ENCODE data around the gene RELA.

Gene RELA

DNA sequence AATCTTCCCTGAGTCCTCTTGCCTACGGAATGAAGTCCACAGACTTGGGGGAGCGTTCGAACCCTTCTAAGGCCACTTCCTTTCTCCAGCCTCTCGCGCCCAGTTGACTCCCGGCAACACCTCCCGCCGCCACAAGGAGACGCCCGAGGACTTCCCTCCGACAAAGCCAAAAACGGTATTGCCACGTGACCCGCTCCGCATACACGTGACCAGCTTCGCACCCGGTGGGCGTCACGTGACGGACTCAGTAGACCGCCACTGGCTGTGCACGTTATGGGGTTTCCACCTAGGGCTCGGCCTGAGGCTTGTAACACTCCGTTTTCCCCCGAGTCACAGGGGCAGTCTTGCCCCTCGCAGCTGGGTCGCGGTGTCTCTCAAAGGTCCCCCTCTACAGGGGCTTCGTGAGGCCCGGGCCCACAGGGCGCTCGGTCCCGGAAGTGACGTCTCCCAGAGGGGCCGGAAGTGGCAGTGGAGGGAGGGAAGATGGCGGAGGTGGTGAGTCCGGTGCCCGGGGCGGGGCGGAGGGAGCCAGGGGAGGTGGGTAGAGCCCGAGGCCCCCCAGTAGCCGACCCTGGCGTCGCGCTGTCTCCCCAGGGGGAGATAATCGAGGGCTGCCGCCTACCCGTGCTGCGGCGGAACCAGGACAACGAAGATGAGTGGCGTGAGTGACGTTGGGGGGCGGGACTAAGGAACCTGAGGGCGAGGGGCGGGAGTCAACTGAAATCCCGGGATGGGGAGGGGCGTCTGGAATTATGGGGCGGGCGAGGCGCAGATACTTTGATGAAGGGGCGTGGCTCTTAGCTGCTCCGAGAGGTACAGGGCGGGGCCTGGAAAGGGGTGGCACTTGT, 49.3 kb upstream of the RELA start, which contains the start of gene KAT5 (continued):
- TF ChIP-seq, protein P1, sequence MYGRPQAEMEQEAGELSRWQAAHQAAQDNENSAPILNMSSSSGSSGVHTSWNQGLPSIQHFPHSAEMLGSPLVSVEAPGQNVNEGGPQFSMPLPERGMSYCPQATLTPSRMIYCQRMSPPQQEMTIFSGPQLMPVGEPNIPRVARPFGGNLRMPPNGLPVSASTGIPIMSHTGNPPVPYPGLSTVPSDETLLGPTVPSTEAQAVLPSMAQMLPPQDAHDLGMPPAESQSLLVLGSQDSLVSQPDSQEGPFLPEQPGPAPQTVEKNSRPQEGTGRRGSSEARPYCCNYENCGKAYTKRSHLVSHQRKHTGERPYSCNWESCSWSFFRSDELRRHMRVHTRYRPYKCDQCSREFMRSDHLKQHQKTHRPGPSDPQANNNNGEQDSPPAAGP (tag by site-specific recombination; IDR thresholded peaks at IDR 0.05), result peak; percentile 78
- TF ChIP-seq OSR2 (tag by site-specific recombination; IDR thresholded peaks at IDR 0.05), result peak; percentile 67
- TF ChIP-seq, protein P2, sequence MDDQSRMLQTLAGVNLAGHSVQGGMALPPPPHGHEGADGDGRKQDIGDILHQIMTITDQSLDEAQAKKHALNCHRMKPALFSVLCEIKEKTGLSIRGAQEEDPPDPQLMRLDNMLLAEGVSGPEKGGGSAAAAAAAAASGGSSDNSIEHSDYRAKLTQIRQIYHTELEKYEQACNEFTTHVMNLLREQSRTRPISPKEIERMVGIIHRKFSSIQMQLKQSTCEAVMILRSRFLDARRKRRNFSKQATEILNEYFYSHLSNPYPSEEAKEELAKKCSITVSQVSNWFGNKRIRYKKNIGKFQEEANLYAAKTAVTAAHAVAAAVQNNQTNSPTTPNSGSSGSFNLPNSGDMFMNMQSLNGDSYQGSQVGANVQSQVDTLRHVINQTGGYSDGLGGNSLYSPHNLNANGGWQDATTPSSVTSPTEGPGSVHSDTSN (CRISPR knock-in tag; IDR thresholded peaks at IDR 0.05), result no peak
- TF ChIP-seq ZNF707 (tag by site-specific recombination; IDR thresholded peaks at IDR 0.05), result no peak
- peak; percentile 79 for TF ChIP-seq ZIC2 (tag by site-specific recombination; IDR thresholded peaks at IDR 0.05)
- no peak for TF ChIP-seq ZNF626 (tag by site-specific recombination; IDR thresholded peaks at IDR 0.05)
- TF ChIP-seq ZNF248 (tag by site-specific recombination; IDR thresholded peaks at IDR 0.05), result no peak
- peak; percentile 92 for TF ChIP-seq KLF9 (tag by site-specific recombination; IDR thresholded peaks at IDR 0.05; ENCODE audit: low read depth)
- no peak for TF ChIP-seq ZNF776 (tag by site-specific recombination; IDR thresholded peaks at IDR 0.05; ENCODE audit: borderline replicate concordance)
- peak; percentile 79 for TF ChIP-seq ZBTB8A (tag by site-specific recombination; IDR thresholded peaks at IDR 0.05)
- no peak for TF ChIP-seq ZNF138 (tag by site-specific recombination; IDR thresholded peaks at IDR 0.05; ENCODE audit: borderline replicate concordance)
- no peak for TF ChIP-seq ZNF560 (tag by site-specific recombination; IDR thresholded peaks at IDR 0.05; ENCODE audit: borderline replicate concordance)
- peak; percentile 63 for TF ChIP-seq SETDB1 (IDR thresholded peaks at IDR 0.05; ENCODE audit: insufficient read length, low read length)
- peak; percentile 90 for TF ChIP-seq SP7 (tag by site-specific recombination; IDR thresholded peaks at IDR 0.05)
- no peak for TF ChIP-seq BCL11B (tag by site-specific recombination; IDR thresholded peaks at IDR 0.05; ENCODE audit: low read depth)
- TF ChIP-seq, protein P3, sequence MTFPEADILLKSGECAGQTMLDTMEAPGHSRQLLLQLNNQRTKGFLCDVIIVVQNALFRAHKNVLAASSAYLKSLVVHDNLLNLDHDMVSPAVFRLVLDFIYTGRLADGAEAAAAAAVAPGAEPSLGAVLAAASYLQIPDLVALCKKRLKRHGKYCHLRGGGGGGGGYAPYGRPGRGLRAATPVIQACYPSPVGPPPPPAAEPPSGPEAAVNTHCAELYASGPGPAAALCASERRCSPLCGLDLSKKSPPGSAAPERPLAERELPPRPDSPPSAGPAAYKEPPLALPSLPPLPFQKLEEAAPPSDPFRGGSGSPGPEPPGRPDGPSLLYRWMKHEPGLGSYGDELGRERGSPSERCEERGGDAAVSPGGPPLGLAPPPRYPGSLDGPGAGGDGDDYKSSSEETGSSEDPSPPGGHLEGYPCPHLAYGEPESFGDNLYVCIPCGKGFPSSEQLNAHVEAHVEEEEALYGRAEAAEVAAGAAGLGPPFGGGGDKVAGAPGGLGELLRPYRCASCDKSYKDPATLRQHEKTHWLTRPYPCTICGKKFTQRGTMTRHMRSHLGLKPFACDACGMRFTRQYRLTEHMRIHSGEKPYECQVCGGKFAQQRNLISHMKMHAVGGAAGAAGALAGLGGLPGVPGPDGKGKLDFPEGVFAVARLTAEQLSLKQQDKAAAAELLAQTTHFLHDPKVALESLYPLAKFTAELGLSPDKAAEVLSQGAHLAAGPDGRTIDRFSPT (tag by site-specific recombination; IDR thresholded peaks at IDR 0.05), result peak; percentile 99
- TF ChIP-seq, protein P4, sequence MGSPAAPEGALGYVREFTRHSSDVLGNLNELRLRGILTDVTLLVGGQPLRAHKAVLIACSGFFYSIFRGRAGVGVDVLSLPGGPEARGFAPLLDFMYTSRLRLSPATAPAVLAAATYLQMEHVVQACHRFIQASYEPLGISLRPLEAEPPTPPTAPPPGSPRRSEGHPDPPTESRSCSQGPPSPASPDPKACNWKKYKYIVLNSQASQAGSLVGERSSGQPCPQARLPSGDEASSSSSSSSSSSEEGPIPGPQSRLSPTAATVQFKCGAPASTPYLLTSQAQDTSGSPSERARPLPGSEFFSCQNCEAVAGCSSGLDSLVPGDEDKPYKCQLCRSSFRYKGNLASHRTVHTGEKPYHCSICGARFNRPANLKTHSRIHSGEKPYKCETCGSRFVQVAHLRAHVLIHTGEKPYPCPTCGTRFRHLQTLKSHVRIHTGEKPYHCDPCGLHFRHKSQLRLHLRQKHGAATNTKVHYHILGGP (tag by site-specific recombination; IDR thresholded peaks at IDR 0.05), result no peak
- TF ChIP-seq ZNF37A (tag by site-specific recombination; IDR thresholded peaks at IDR 0.05), result no peak
- peak; percentile 80 for TF ChIP-seq ZBTB17 (tag by site-specific recombination; IDR thresholded peaks at IDR 0.05)
- no peak for TF ChIP-seq ZNF211 (tag by site-specific recombination; IDR thresholded peaks at IDR 0.05; ENCODE audit: low read depth)
- TF ChIP-seq ZNF548 (tag by site-specific recombination; IDR thresholded peaks at IDR 0.05), result no peak
- TF ChIP-seq ZNF510 (tag by site-specific recombination; IDR thresholded peaks at IDR 0.05; ENCODE audit: insufficient replicate concordance), result no peak
- no peak for TF ChIP-seq MEIS1 (CRISPR knock-in tag; IDR thresholded peaks at IDR 0.05; ENCODE audit: borderline replicate concordance)
- no peak for TF ChIP-seq ZNF274 (IDR thresholded peaks at IDR 0.05; ENCODE audit: low read length)
- TF ChIP-seq ZNF274 (tag by site-specific recombination; IDR thresholded peaks at IDR 0.05; ENCODE audit: borderline replicate concordance), result no peak
- TF ChIP-seq, protein P5, sequence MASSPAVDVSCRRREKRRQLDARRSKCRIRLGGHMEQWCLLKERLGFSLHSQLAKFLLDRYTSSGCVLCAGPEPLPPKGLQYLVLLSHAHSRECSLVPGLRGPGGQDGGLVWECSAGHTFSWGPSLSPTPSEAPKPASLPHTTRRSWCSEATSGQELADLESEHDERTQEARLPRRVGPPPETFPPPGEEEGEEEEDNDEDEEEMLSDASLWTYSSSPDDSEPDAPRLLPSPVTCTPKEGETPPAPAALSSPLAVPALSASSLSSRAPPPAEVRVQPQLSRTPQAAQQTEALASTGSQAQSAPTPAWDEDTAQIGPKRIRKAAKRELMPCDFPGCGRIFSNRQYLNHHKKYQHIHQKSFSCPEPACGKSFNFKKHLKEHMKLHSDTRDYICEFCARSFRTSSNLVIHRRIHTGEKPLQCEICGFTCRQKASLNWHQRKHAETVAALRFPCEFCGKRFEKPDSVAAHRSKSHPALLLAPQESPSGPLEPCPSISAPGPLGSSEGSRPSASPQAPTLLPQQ (tag by site-specific recombination; IDR thresholded peaks at IDR 0.05), result peak; percentile 98
- TF ChIP-seq KLF8 (tag by site-specific recombination; IDR thresholded peaks at IDR 0.05), result peak; percentile 67
- TF ChIP-seq ZNF777 (tag by site-specific recombination; IDR thresholded peaks at IDR 0.05; ENCODE audit: borderline replicate concordance), result no peak
- peak; percentile 20; the same call in 1 of the 2 replicates for TF ChIP-seq SCRT2 (tag by site-specific recombination; IDR thresholded peaks at IDR 0.05)
- peak; percentile 16; the same call in 1 of the 2 replicates for TF ChIP-seq KLF7 (tag by site-specific recombination; IDR thresholded peaks at IDR 0.05; ENCODE audit: borderline replicate concordance)
- no peak for TF ChIP-seq ZFP41 (tag by site-specific recombination; IDR thresholded peaks at IDR 0.05; ENCODE audit: borderline replicate concordance)
- TF ChIP-seq ZNF140 (tag by site-specific recombination; IDR thresholded peaks at IDR 0.05), result no peak
- TF ChIP-seq ZNF23 (tag by site-specific recombination; IDR thresholded peaks at IDR 0.05; ENCODE audit: borderline replicate concordance), result no peak
- no peak for TF ChIP-seq ZNF549 (tag by site-specific recombination; IDR thresholded peaks at IDR 0.05)

All from HEK293 (cell line).